GDM1 (cell line): ENCODE measurements around the gene RASGRP4.
"Not testable (repeated sequence)": the region's sequence is repeated elsewhere in the genome, so short reads cannot be mapped to it uniquely, and the experiment has no call there.

Source experiments
- DNase-seq: peaks from one replicate; lab custom pipeline; 2025; lab: John Stamatoyannopoulos, UW

RASGRP4 gene

GRCh38 chr19:38417146-38417543 is 8.9 kb downstream of the RASGRP4 start:
- no peak for DNase-seq

DNA sequence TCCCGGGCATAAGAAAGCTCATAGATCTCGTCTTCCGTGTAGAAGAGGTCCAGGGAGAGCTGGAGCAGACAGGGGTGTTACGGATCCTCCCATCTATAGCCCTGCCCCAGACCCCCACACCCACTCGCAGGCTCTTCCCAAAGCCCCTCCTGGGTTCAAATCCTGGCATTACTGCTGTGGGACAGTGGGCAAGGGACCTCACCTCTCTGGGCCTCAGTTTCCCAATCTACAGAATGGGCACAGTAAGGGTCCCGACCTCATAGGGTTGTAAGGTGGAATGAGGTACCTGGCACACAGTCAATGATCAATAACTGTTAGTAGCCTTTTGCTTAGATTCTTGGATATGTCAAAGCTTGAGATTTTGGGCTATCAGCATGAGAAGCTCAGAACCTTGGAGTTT is 12.6 kb downstream of the RASGRP4 start:
- DNase-seq = no peak

GRCh38 chr19:38412961-38413360 is 13.1 kb downstream of the RASGRP4 start:
- no peak for DNase-seq

DNA sequence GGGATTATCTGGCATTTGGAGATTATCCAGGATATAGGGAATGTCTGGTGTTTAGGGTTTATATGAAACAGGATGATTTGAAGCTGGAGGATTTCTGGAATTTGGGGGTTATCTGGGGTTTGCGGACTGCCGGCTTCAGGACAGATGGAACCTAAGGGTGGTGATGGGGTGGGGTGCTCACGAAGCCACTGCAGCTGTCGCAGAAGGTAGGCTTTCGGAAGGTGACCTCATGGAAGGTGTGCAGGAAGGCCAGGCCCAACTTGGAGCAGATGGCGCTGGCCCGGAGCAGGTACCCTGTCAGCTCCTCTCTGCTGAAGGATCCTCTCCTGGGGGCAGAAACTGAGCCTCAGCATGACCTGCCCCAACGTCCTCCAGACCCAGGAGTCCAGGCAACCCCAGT is 13.5 kb downstream of the RASGRP4 start:
- no peak for DNase-seq

- not testable (repeated sequence) for DNase-seq
Observed at GRCh38 chr19:38411898-38412297, 14.1 kb downstream of the RASGRP4 start.

GRCh38 chr19:38411041-38411712 is 14.8 kb downstream of the RASGRP4 start:
- DNase-seq = no peak

DNA sequence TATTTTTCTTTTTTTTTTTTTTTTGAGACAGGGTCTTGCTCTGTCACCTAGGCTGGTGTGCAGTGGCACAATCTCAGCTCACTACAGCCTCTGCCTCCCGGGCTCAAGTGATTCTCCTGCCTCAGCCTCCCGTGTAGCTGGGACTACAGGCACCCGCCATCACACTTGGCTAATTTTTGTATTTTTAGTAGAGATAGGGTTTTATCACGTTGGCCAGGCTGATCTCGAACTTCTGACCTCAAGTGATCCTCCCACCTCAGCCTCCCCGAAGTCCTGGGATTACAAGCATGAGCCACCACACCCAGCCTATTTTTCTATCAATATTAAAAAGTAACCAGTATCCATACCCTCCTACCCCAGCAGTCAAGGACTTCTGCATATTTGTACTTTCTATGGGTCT is 15.6 kb downstream of the RASGRP4 start:
- not testable (repeated sequence) for DNase-seq

- DNase-seq = no peak
Observed at GRCh38 chr19:38409631-38410133, 16.3 kb downstream of the RASGRP4 start.

GRCh38 chr19:38405276-38405675 is 20.7 kb downstream of the RASGRP4 start:
- DNase-seq = no peak

DNA sequence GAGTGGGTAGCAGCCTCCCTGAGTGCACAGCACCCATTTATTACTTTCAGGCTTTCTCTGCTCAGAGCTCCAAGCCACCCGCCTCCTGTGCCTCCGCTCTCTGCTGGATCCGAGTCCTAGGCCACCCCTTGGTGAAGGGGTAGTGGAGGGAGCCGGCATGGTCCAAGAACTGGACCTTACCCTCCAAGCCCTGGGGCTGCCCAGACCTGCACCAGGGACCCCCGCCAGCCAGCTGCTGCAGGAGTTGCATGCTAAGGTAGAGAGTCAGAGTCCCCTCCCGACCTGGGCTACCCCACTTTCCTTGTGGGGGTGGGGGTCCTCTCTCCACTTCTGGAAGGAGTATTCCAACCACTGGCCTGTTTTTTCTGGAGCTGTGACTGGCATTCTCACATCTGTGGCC is 21.2 kb downstream of the RASGRP4 start:
- no peak for DNase-seq

GRCh38 chr19:38402967-38403674 is 22.9 kb downstream of the RASGRP4 start, which contains the start of gene FAM98C:
Gene FAM98C, plus strand, starts transcription at chr19:38403093. Its CDS starts 61 bp downstream, at chr19:38403154.
- DNase-seq = peak; percentile 94

DNA sequence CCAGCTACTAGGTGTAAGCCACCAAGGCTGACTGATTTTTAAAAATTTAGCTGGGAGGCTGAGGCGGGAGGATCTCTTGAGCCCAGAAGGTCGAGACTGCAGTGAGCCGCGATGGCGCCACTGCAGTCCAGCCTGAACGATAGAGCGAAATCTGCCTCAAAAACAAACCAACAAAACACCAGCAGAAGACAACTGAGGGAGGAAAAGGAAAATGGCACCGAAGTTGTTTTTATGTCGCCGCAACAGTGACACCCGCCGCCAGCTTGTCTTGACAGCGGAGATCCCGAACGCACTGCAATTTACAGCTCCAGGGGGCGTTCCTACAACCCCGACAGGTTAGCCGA is 23.4 kb downstream of the RASGRP4 start:
- no peak for DNase-seq

GRCh38 chr19:38401148-38401547 is 24.9 kb downstream of the RASGRP4 start:
- DNase-seq = no peak

GRCh38 chr19:38400361-38400760 is 25.7 kb downstream of the RASGRP4 start:
- no peak for DNase-seq

DNA sequence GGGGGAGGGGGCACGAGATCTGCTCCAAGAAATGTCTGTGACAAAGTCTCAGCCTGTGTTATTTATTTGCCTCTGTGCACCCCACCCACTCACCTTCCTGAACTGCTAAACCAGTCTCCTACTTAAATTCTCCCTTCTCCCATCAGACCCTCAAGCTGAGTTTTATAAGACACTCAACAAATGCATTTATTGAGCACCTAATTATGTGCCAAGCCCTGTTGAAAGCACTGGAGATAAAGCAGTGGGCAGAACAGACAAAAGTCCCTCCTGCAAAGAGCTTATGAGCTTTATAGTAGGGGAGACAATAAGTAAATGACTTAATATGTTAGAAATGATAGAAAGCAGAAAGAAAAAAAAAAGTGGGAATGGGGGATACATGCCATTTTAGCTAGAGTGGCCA is 26.5 kb downstream of the RASGRP4 start:
- no peak for DNase-seq

DNA sequence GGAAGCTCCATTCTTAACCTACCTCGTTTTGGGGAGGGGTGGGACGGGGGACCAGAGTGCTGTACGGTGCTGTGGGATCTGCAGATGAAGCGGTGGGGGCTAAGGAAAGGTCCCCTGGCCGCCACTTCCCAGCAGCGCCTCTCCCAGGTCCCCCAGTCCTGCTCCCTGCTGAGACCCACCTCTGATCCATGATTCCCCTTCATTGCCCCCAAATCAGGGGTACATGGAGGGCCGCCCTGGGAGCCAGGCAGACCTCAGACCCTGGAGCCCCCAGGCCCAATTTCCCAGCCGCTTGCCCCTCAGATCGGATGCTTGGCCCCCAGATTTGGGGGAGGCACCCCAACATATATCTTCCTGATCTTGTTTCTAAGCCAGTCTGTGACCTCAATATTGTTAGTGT is 26.9 kb downstream of the RASGRP4 start:
- no peak for DNase-seq

- DNase-seq = no peak
Observed at GRCh38 chr19:38395381-38396114, 30.5 kb downstream of the RASGRP4 start.

GRCh38 chr19:38394488-38394887 is 31.5 kb downstream of the RASGRP4 start:
- no peak for DNase-seq

DNA sequence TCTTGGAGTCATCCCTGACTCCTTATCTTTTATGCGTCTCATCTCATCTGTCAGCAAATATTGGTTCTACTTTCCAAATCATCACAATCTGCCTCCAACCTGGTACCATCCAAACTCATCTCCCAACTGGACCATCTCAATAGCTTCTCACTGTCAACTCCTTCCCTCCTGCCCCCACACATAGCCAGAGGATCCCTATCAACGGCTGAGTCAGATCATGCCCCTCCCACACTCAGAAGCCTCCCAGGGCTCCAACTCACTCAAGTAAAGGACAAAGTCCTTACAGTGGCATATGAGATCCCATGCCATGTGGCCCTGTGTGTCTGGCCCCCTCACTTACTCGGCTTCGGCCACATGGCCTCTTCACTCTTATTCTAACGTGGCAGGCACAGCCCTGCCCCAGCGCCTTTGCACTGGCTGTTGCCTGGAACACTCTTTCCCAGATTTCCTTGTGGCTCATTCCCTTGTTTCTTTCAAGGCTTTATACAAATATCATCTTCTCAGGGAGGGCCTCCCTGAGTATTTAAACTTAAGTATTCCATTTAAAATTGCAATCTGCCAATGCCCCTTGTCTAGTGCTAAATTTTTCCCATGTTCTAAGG is 33.2 kb downstream of the RASGRP4 start:
- no peak for DNase-seq

- DNase-seq = no peak
Observed at GRCh38 chr19:38391911-38392464, 34.0 kb downstream of the RASGRP4 start.

GRCh38 chr19:38389957-38390924 is 35.8 kb downstream of the RASGRP4 start:
- no peak for DNase-seq
